HFFc6 (cell line): Measurements from ENCODE around the gene DDX17. TPM values are rescaled to one million over a fixed set of nuclear protein-coding genes. Genes with fewer than 3 reads are reported as not detected.
A peak's percentile ranks its signal among the peaks of the same experiment; 100 is the strongest.
"Not testable (repeated sequence)": the region's sequence is repeated elsewhere in the genome, so short reads cannot be mapped to it uniquely, and the experiment has no call there.

Source experiments
- DNase-seq: peaks from one replicate; pipeline ENCODE4 v3.0.0-alpha.2; 2018
- H3K27ac Mint-ChIP-seq: 2 replicates; pipeline ENCODE4 v1.8.0; 2020; ENCODE audit warnings: mild to moderate bottlenecking, mixed read lengths
- H3K27me3 Mint-ChIP-seq: 2 replicates; pipeline ENCODE4 v1.8.0; 2021; ENCODE audit warnings: mild to moderate bottlenecking, moderate library complexity, mixed read lengths; ENCODE audit not compliant: insufficient read depth
- H3K36me3 Mint-ChIP-seq: 2 replicates; pipeline ENCODE4 v1.8.0; 2021; ENCODE audit warnings: low read depth, mixed read lengths
- H3K4me1 Mint-ChIP-seq: 2 replicates; pipeline ENCODE4 v1.8.0; 2020; ENCODE audit warnings: low read depth, mixed read lengths
- H3K4me3 Mint-ChIP-seq: 2 replicates; pipeline ENCODE4 v1.8.0; 2020; ENCODE audit warnings: mild to moderate bottlenecking, moderate library complexity, mixed read lengths
- H3K9me3 Mint-ChIP-seq: 2 replicates; pipeline ENCODE4 v1.8.0; 2020; ENCODE audit warnings: mild to moderate bottlenecking, mixed read lengths
- total RNA-seq, 6 experiments: library from RNA; stranded (reverse); fragmentation: NEBNext Ultra II Directional; extraction: Animal tissue kit (Norgen Biotek cat#: 25700); gene quantifications; 2 replicates in 1 of 6; 3 replicates in 5 of 6; pipeline ENCODE4 v1.2.3, GENCODE V29; 2021
- TF ChIP-seq, protein P1 (sequence below): fragments of 200-600 bp; sonication (generic); IDR thresholded peaks from 2 replicates; pipeline ENCODE4 v1.5.0; 2021; ENCODE audit warnings: antibody characterized with exemption, mild to moderate bottlenecking

DDX17 gene
- total RNA-seq, 6 experiments from 2014 or later: 211 to 246 (median 220) TPM

DNA sequence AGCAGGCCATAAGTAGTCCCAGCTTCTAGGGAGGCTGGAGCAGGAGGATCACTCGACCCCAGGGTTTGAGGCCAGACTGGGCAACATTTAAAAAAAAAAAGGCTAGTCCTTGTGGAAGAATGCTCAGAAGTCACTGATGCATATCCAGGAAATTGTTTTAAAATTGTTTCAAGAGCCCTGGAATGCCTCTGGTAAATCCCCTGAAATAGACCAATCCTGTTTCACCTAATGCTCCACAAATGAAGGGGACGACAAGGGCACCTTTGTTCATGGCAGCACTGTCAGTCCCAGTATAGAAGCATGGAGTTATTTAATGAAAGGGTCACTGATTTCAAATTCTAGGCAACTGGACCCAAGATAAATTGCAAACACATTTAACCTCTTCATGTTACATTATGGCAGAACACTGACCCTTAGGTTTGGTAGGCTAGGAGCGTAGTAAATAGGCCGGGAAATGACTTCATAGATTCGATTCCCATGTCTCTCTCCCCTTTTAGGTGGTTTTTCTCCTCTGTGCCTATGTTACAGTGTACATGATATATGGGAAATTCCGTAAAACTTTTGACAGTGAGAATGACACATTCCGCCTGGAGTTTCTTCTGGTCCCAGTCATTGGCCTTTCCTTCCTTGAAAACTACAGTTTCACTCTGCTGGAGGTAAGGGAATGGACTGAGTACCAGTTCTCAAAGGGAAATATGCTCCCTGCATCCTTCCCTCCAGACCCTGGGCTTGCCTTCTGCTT, 26.8 kb downstream of the DDX17 start:
- Mint-ChIP-seq H3K4me1 (peaks cover 39% of the 10 kb centered on the region), H3K27me3 (peaks cover 2% of the 10 kb centered on the region), H3K27ac (peak overlapping the region; percentile 49; the same call in 1 of the 2 replicates), H3K36me3 (peaks cover 49% of the 10 kb centered on the region), H3K9me3 (no peaks in the 10 kb centered on the region), H3K4me3 (0 out of 2 replicates have a peak overlapping the region, but pooled peaks have one; percentile 13)
- no peak for DNase-seq
- TF ChIP-seq, protein P1, sequence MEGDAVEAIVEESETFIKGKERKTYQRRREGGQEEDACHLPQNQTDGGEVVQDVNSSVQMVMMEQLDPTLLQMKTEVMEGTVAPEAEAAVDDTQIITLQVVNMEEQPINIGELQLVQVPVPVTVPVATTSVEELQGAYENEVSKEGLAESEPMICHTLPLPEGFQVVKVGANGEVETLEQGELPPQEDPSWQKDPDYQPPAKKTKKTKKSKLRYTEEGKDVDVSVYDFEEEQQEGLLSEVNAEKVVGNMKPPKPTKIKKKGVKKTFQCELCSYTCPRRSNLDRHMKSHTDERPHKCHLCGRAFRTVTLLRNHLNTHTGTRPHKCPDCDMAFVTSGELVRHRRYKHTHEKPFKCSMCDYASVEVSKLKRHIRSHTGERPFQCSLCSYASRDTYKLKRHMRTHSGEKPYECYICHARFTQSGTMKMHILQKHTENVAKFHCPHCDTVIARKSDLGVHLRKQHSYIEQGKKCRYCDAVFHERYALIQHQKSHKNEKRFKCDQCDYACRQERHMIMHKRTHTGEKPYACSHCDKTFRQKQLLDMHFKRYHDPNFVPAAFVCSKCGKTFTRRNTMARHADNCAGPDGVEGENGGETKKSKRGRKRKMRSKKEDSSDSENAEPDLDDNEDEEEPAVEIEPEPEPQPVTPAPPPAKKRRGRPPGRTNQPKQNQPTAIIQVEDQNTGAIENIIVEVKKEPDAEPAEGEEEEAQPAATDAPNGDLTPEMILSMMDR: no peak

DNA sequence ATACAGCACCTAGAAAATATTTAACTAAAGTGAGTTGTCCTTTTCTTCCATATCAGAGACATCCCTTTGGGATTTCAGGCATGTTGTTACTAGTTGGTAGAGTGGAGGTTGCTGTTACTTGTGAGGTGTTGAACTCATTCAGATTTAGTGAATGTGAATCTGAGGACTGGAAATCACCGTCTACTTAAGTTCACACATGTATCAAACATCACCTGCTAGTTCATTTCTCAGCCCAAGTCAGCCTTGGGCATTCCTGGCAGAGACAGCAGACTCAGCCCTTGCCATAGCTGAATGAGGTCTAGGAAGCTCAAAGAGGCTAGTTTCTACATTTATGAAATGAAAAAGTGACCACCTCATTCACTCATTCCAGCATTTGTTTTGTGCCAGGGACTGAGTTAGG, 28.5 kb downstream of the DDX17 start:
- TF ChIP-seq, protein P1: no peak
- H3K4me1 Mint-ChIP-seq: peaks cover 22% of the 10 kb centered on the region
- H3K9me3 Mint-ChIP-seq: no peaks in the 10 kb centered on the region
- H3K27me3 Mint-ChIP-seq: peaks cover 2% of the 10 kb centered on the region
- peaks cover 32% of the 10 kb centered on the region for H3K36me3 Mint-ChIP-seq
- peak overlapping the region; percentile 53; the same call in 1 of the 2 replicates for H3K27ac Mint-ChIP-seq
- no peak for DNase-seq
- no peak overlapping the region for H3K4me3 Mint-ChIP-seq

DNA sequence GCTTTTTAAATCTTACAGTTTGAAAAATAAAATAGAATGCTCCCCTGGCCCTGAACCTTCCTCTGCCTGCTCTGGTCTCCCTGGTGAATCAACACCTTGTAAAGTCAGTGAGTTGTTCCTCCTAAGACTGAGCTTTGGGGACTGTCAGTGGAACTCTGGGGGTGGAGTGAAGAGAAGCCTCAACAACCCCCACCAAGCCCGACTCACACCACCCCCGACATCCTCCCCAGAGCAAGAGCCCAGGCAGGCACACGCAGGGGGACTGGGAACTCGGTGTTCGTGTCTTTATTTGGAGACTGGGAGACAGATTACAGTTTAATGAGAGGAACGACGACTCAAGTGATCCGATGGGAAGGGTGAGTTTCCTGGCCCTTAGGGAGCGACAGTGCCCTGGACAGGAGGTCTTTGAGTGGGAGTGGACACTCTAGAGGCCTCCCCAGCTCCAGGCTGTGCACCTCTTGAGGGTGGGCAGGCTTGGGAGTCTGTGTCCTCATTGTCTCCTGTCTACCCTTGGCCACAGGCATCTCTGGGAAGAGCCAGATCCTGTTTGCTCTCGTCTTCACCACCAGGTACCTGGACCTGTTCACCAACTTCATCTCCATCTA, 32.0 kb downstream of the DDX17 start:
- H3K9me3 Mint-ChIP-seq: no peaks in the 10 kb centered on the region
- peaks cover 4% of the 10 kb centered on the region for H3K4me1 Mint-ChIP-seq
- H3K27ac Mint-ChIP-seq: peak overlapping the region; percentile 55; the same call in 1 of the 2 replicates
- peaks cover 10% of the 10 kb centered on the region for H3K36me3 Mint-ChIP-seq
- H3K27me3 Mint-ChIP-seq: peaks cover 2% of the 10 kb centered on the region
- H3K4me3 Mint-ChIP-seq: no peak overlapping the region
- TF ChIP-seq, protein P1: no peak
- no peak for DNase-seq

DNA sequence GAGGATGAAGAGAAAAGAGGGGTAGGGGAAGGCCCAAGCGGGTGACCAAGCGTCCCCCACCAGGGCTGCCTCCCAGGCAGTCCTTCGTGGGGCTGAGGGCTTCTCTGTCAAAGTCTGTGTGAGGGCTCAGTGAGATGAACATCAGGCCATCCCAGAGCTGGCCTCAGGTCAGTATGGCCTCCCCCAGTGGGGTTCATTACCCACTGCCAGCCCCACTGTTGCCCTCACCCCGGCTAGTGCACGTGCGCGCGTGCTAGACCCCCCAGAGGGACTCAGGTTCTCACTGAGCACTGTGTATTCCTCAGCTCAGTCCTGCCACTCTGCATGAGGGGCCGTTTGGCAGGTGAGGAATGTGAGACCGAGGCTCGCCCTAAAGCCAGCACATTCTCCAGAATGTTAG, 34.9 kb downstream of the DDX17 start:
- H3K4me1 Mint-ChIP-seq: peaks cover 9% of the 10 kb centered on the region
- H3K27me3 Mint-ChIP-seq: peaks cover 3% of the 10 kb centered on the region; the same call in 1 of the 2 replicates
- H3K4me3 Mint-ChIP-seq: no peak overlapping the region
- TF ChIP-seq, protein P1: no peak
- H3K36me3 Mint-ChIP-seq: no peaks in the 10 kb centered on the region
- H3K27ac Mint-ChIP-seq: no peak overlapping the region
- no peak for DNase-seq
- no peaks in the 10 kb centered on the region for H3K9me3 Mint-ChIP-seq

DNA sequence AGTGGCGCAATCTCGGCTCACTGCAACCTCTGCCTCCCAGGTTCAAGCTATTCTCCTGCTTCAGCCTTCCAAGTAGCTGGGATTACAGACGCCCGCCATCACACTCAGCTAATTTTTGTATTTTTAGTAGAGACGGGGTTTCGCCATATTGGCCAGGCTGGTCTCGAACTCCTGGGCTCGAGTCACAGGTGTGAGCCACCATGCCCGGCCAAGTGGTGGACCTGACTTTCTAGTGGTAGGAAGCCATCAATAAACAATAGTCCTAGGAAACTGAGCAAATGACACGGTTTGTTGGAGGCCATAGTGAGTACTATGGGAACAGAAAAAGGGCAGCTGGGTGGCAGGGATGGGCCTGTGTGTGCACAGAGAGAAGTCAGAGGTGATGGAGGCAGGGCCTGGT, 35.9 kb downstream of the DDX17 start:
- H3K27me3 Mint-ChIP-seq, DNase-seq, H3K4me1 Mint-ChIP-seq, H3K4me3 Mint-ChIP-seq, H3K36me3 Mint-ChIP-seq, H3K27ac Mint-ChIP-seq, H3K9me3 Mint-ChIP-seq: not testable (repeated sequence)

DNA sequence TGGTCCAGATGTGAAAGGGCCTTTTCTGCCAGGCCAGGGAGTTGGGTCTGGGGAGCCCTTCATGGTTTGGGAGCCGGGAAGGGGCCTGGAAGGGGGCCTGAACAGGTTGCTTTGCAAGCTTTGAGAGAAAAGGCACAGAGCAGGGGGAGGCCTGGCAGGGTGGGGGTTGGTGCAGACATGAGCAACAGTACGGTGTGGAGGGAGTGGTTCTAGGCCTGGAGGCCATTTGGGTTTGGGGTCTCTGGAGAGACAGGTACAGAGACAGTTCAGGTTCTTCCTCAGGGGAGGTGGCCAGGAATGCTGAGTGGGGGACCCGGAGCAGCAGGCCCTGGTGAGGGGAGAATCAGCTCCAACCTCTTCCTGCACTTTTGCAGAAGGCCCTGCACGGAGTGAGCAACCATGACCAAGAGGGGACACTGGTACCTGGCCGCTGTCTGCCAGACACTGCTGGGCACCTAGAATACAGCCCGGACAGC, 36.8 kb downstream of the DDX17 start:
- TF ChIP-seq, protein P1: no peak
- H3K9me3 Mint-ChIP-seq: no peaks in the 10 kb centered on the region
- H3K4me3 Mint-ChIP-seq: peak overlapping the region; percentile 92
- H3K4me1 Mint-ChIP-seq: peaks cover 9% of the 10 kb centered on the region
- no peak for DNase-seq
- no peaks in the 10 kb centered on the region for H3K36me3 Mint-ChIP-seq
- H3K27ac Mint-ChIP-seq: peak overlapping the region; percentile 93; the same call in 1 of the 2 replicates
- H3K27me3 Mint-ChIP-seq: peaks cover 3% of the 10 kb centered on the region; the same call in 1 of the 2 replicates
